SK-N-MC (cell line): ENCODE measurements around the gene TMEM81.

ENCODE experiments used
- DNase-seq: peaks from one replicate; pipeline ENCODE4 v3.0.0-alpha.2; 2011; ENCODE audit warnings: low read depth, low spot score
- H3K27ac ChIP-seq: fragments of 200-600 bp; sonication (generic); 2 replicates; pipeline ENCODE4 v1.5.1; 2016; ENCODE audit warnings: mixed run types
- H3K36me3 ChIP-seq: fragments of 200-600 bp; sonication (generic); 2 replicates; pipeline ENCODE4 v1.6.1; 2017; ENCODE audit warnings: antibody characterized with exemption, low read length, mixed read lengths; ENCODE audit not compliant: insufficient read depth
- H3K4me3 ChIP-seq: fragments of 200-600 bp; sonication (generic); 2 replicates; pipeline ENCODE4 v1.5.1; 2016
- H3K9ac ChIP-seq: fragments of 200-600 bp; sonication (generic); 2 replicates; pipeline ENCODE4 v1.8.0; 2017; ENCODE audit warnings: mixed run types, mixed read lengths; ENCODE audit not compliant: insufficient read length
- H3K9me3 ChIP-seq: fragments of 200-600 bp; sonication (generic); 2 replicates; pipeline ENCODE4 v1.6.1; 2017; ENCODE audit warnings: low read depth, mild to moderate bottlenecking, antibody characterized with exemption, low read length, moderate library complexity, mixed read lengths
- EZH2 ChIP-seq: fragments of 200-600 bp; sonication (generic); IDR thresholded peaks from one replicate; pipeline ENCODE4 v1.6.1; 2017; ENCODE audit warnings: antibody characterized with exemption
- FOXP2 ChIP-seq: optimal IDR thresholded peaks from 2 replicates; pipeline ENCODE3; 2011; ENCODE audit warnings: mild to moderate bottlenecking, moderate library complexity; ENCODE audit not compliant: insufficient read depth; ENCODE audit errors: extremely low read length, control extremely low read depth
- POLR2AphosphoS5 ChIP-seq: IDR thresholded peaks from 2 replicates; pipeline ENCODE4 v1.6.1; 2012; ENCODE audit warnings: mild to moderate bottlenecking, low read depth, low read length, borderline replicate concordance

Gene TMEM81

GRCh38 chr1:205073511-205073910 lies 10.7 kb downstream of the TMEM81 start:
- Histone ChIP-seq H3K27ac (no peak overlapping the region), H3K9ac (no peak overlapping the region), H3K9me3 (no peaks in the 10 kb centered on the region), H3K36me3 (no peaks in the 10 kb centered on the region), H3K4me3 (no peak overlapping the region)
- DNase-seq = no peak
- no peak for TF ChIP-seq FOXP2
- no peak for TF ChIP-seq POLR2AphosphoS5
- no peak for TF ChIP-seq EZH2

- no peaks in the 10 kb centered on the region for H3K9me3 ChIP-seq
- no peak for DNase-seq
- TF ChIP-seq FOXP2 (no peak), POLR2AphosphoS5 (no peak), EZH2 (no peak)
- no peak overlapping the region for H3K27ac ChIP-seq
- H3K36me3 ChIP-seq = no peaks in the 10 kb centered on the region
- H3K4me3 ChIP-seq = no peak overlapping the region
- H3K9ac ChIP-seq = no peak overlapping the region
Measured at GRCh38 chr1:205072881-205073280, 11.4 kb downstream of the TMEM81 start.

GRCh38 chr1:205072286-205072685 lies 12.0 kb downstream of the TMEM81 start:
- no peaks in the 10 kb centered on the region for H3K9me3 ChIP-seq
- no peak for DNase-seq
- H3K36me3 ChIP-seq = no peaks in the 10 kb centered on the region
- TF ChIP-seq EZH2 (no peak), POLR2AphosphoS5 (no peak), FOXP2 (no peak)
- H3K4me3 ChIP-seq = no peak overlapping the region
- H3K27ac ChIP-seq = no peak overlapping the region
- no peak overlapping the region for H3K9ac ChIP-seq

- H3K36me3 ChIP-seq = no peaks in the 10 kb centered on the region
- no peak overlapping the region for H3K27ac ChIP-seq
- no peak overlapping the region for H3K9ac ChIP-seq
- no peak overlapping the region for H3K4me3 ChIP-seq
- TF ChIP-seq EZH2 = no peak
- no peak for TF ChIP-seq FOXP2
- TF ChIP-seq POLR2AphosphoS5 = no peak
- no peak for DNase-seq
- H3K9me3 ChIP-seq = no peaks in the 10 kb centered on the region
Measured at GRCh38 chr1:205071801-205072200, 12.5 kb downstream of the TMEM81 start.

GRCh38 chr1:205071028-205071409 lies 13.2 kb downstream of the TMEM81 start:
- no peak for DNase-seq
- no peak for TF ChIP-seq POLR2AphosphoS5
- no peak for TF ChIP-seq FOXP2
- TF ChIP-seq EZH2 = no peak
- Histone ChIP-seq H3K27ac (no peak overlapping the region), H3K36me3 (no peaks in the 10 kb centered on the region), H3K9ac (no peak overlapping the region), H3K4me3 (no peak overlapping the region), H3K9me3 (no peaks in the 10 kb centered on the region)

GRCh38 chr1:205069371-205070125 lies 14.7 kb downstream of the TMEM81 start:
- TF ChIP-seq EZH2 (no peak), POLR2AphosphoS5 (no peak), FOXP2 (no peak)
- H3K27ac ChIP-seq = no peak overlapping the region
- DNase-seq = no peak
- H3K9ac ChIP-seq = no peak overlapping the region
- H3K4me3 ChIP-seq = no peak overlapping the region
- H3K9me3 ChIP-seq = no peaks in the 10 kb centered on the region
- no peaks in the 10 kb centered on the region for H3K36me3 ChIP-seq

GRCh38 chr1:205068457-205069040 lies 15.7 kb downstream of the TMEM81 start:
- no peak for DNase-seq
- Histone ChIP-seq H3K9ac (no peak overlapping the region), H3K9me3 (no peaks in the 10 kb centered on the region), H3K36me3 (no peaks in the 10 kb centered on the region), H3K4me3 (no peak overlapping the region), H3K27ac (no peak overlapping the region)
- TF ChIP-seq FOXP2 = no peak
- no peak for TF ChIP-seq POLR2AphosphoS5
- no peak for TF ChIP-seq EZH2

GRCh38 chr1:205068001-205068400 lies 16.3 kb downstream of the TMEM81 start:
- no peak overlapping the region for H3K27ac ChIP-seq
- H3K36me3 ChIP-seq = no peaks in the 10 kb centered on the region
- H3K9me3 ChIP-seq = no peaks in the 10 kb centered on the region
- no peak overlapping the region for H3K4me3 ChIP-seq
- H3K9ac ChIP-seq = no peak overlapping the region
- DNase-seq = no peak
- no peak for TF ChIP-seq EZH2
- TF ChIP-seq FOXP2 = no peak
- TF ChIP-seq POLR2AphosphoS5 = no peak

GRCh38 chr1:205067031-205067430 lies 17.2 kb downstream of the TMEM81 start:
- Histone ChIP-seq H3K9me3 (no peaks in the 10 kb centered on the region), H3K27ac (no peak overlapping the region), H3K36me3 (no peaks in the 10 kb centered on the region), H3K9ac (no peak overlapping the region), H3K4me3 (no peak overlapping the region)
- no peak for DNase-seq
- no peak for TF ChIP-seq EZH2
